ENCODE results near the gene CACNA2D3.

The CACNA2D3 gene

DNA sequence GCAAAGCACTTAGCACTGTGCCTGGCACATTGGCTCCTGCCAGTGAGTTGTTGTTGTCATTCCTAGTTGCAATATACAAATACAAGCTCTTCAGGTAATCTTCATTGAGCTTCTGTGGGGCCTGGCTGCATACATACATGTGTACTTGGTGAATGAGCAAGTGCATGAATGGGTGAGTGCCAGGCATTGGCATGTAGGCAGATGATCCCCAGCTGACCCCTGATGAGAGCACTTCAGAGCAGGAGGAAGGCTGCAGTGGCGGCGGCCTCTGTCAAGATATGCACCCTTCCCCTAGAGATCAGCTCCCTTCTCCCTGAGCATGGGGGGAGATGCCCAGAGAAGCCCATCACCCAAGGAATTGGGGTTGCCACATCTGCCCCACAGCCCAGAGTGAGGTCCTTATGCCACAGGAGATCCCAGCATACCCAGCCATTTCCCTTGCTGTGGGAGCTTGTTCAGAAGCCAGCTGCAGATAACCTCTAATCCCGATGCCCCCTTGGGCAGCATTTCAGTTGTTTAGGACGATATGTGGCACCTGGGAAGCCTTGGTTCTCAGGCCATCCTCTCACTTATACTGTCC, 8.8 kb downstream of the CACNA2D3 start:
- DNase-seq, result no peak

GRCh38 chr3:54131890-54132289, 9.5 kb downstream of the CACNA2D3 start:
- DNase-seq, result no peak

- DNase-seq, result no peak
These were observed 10.3 kb downstream of the CACNA2D3 start for GRCh38 chr3:54132685-54133084.

DNA sequence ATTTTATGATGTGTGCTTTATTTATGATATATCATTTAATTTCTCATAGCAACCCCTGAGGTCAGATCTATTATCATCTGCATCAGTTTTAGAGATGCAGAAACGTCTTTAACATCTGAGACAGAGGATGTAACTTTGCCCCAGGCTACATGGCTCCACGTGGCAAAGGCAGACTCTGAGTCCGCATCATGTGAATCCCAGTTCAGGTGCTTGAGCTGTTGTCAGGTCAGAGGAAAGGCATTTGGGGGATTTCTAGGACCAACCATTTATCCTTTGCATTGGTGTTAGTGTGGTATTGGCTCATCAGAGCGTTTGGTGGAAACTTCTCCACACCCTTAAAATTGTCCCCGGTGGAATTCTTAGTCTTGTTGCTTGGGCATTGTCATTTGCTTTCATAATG, 10.8 kb downstream of the CACNA2D3 start:
- no peak for DNase-seq

GRCh38 chr3:54134155-54134554, 11.8 kb downstream of the CACNA2D3 start:
- DNase-seq, result no peak

DNA sequence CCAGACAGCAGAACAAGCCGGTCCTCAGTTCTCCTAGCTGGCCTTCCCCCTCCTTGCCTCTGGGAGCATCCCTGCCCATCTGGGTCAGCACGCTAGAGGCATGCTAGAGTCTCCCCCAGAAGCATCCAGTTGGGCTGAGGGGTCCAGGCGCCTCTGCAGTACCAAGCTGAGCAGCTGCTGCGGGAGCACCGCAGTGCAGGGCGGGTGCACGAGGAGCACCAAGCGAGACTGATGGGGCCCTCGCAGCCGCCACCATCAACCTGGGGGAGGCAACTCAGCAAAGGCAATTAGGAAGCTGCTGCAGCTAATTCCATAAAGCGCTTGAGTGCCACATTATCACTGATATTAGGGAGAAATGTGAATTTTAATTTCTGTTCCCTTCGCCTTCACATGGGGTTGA, 12.4 kb downstream of the CACNA2D3 start:
- DNase-seq, result no peak

GRCh38 chr3:54137311-54137710, 15.0 kb downstream of the CACNA2D3 start:
- no peak for DNase-seq

GRCh38 chr3:54138937-54139547, 16.7 kb downstream of the CACNA2D3 start:
- no peak for DNase-seq

GRCh38 chr3:54139630-54140029, 17.3 kb downstream of the CACNA2D3 start:
- no peak for DNase-seq

DNA sequence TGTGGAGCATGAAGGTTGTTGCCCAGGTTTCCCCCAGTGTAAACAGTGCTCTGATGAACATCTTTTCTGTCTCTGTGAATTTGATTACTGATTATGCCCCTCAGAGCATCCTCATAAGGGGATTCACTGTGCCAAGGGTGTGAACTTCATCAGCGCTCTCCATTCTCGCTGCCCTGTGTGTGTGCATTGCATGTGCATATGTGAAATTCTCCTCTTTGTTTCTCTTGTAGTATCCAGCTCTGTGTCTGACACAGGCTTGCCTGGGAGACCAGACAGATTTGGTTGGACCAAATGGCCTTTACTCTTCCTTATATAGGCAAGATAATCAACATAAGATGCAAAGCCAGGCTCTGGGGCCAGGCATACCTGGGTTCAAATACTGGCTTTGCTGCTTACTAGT, 21.9 kb downstream of the CACNA2D3 start:
- no peak for DNase-seq

GRCh38 chr3:54146506-54147239, 24.3 kb downstream of the CACNA2D3 start:
- DNase-seq, result no peak

- DNase-seq, result no peak
These were observed 28.6 kb downstream of the CACNA2D3 start for GRCh38 chr3:54150864-54151467.

- no peak for DNase-seq
These were observed 31.1 kb downstream of the CACNA2D3 start for GRCh38 chr3:54153477-54153876.

DNA sequence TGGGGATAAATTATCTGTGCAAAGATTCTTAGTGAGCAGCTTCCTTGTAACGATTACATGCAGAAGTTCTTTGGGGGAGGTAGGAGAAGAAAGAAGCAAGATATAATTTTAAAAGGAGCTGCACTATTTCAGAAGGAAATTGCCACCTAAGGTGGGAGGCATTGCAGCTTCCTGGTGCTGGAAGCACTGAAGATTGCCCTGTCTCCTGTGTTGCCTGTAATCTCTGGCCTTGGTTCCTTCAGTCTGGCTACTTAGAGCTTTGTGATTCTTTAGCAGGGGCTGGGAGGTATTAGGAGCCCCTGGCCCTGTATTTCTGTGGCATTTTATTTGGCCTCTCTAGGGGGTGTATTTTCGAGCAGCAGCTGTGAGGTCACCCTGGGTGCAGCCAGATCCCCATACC, 35.5 kb downstream of the CACNA2D3 start:
- no peak for DNase-seq

GRCh38 chr3:54159917-54160316, 37.6 kb downstream of the CACNA2D3 start:
- no peak for DNase-seq

GRCh38 chr3:54163441-54163840, 41.1 kb downstream of the CACNA2D3 start:
- no peak for DNase-seq

DNA sequence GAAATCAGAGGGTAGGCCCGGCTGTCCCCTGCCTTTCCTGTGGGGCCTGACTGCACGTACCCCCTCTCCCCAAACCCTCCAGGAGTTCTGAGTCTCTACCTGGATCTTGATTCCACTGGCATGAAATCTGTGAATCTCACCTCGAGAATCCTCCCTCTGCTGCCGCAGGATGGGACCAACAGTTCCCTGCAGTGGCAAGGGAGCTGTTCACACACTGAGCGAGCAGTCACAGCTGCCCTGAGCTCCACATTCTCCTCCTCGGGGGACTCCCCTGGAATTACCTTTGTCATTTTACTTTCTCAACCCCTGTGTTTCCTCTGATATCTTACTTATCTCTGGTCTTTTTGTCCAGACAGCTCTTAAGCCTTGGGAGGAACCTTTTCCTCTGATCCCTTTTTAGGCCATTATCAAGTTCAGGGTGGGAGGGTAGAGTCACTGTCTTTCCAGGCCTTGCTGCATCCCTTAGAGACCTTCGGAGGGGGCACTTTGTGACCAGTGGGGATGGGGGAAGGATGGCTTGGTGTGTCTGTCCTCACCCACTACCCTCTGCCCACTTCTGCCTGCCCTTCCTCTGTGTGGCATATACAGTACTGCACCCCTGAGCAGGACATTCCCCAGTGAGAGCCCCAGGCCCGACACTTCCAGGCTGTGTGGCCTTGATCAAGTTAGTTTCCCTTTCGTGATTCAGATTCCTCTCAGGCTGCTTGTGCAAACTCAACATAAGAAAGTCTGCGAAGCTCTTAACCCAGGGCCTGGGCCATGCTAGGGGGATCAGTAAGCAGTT, 42.0 kb downstream of the CACNA2D3 start:
- no peak for DNase-seq

DNA sequence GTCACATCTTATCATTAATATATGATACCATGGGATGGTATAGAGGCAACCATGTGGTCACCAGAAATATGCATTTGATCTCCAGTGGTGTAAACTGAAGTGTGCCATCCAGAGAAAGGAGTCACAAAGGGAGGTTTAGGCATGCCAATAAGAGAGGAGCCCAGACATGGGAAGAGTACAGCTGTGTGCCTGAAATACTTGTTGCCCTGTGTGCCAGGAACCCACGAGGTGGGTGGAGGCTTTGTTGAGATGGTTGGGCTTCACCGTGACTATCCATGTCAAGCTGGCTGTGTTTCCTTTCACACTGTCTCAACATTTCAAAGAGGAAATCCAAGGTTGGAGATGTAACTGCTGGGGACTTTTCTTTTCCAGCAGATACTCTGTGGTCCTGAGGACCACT, 43.5 kb downstream of the CACNA2D3 start:
- no peak for DNase-seq

- DNase-seq, result no peak
These were observed 45.6 kb downstream of the CACNA2D3 start for GRCh38 chr3:54167999-54168398.

DNA sequence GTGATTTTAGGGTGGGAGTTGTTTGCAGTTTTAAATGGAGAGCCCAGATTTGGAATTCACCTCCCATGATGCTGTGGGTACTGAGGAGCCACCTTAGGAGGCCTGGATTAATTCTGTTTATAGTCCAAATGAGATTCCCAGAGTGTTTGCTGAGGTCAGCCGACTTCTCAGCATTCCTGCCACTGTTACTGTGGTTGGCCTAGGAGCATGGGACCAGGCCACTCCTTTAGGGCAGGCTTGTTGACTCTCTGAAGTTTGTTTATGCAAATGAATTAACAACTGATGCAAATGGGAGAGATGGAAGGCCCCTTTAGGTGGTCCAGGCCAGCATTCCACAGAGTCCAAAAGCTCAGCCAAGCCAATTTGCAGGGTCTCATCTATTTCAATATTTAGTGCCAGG, 46.1 kb downstream of the CACNA2D3 start:
- no peak for DNase-seq

GRCh38 chr3:54169524-54169923, 47.2 kb downstream of the CACNA2D3 start:
- DNase-seq, result no peak

- DNase-seq, result no peak
These were observed 49.2 kb downstream of the CACNA2D3 start for GRCh38 chr3:54171509-54171908.

DNA sequence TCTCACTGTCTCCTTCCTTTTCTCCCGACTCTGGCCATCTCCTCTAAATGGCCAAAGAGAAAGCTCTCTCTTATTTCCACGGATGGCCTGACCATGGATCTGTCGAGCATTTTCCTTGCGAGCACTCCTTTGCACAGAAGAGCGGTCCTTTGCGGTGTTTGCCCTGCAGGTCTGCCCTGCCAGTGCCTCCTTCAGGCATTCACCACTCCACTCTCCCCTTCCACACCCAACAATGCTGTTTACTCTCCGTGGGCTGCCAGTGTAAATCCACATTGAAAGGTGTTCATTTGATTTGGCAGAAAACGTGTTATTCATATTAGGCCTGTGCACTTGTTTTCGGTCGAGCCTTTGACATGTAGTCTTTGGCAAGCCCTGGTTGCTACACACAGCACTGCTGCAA, 49.6 kb downstream of the CACNA2D3 start:
- no peak for DNase-seq

Data from stimulated activated naive CD4-positive, alpha-beta T cell treated with Interleukin-2 at 50 U/mL for 16 hours (primary cell).